ENCODE results near the gene RNF34. TPM values are rescaled to one million over a fixed set of nuclear protein-coding genes. Genes with fewer than 3 reads are reported as not detected.

The RNF34 gene
- total and polyA plus RNA-seq, 2 experiments from 2014 or later, result 41.2 to 48.4 TPM

- no peak for TF ChIP-seq CTCF (IDR thresholded peaks at IDR 0.05; ENCODE audit: low read depth, low read length)
- no peak overlapping the region for H3K4me3 ChIP-seq
- H3K27me3 ChIP-seq, result no peaks in the 10 kb centered on the region
- H3K4me1 ChIP-seq (ENCODE audit: low read depth), result peaks cover 11% of the 10 kb centered on the region
- no peak overlapping the region for H3K27ac ChIP-seq
- H3K36me3 ChIP-seq, result no peaks in the 10 kb centered on the region
- no peaks in the 10 kb centered on the region for H3K9me3 ChIP-seq (ENCODE audit: low read depth)
- DNase-seq (ENCODE audit: low read depth in 1 of 2, low spot score in 1 of 2), result no peak
Measured at GRCh38 chr12:121403721-121404120, 3.8 kb downstream of the RNF34 start.

DNA sequence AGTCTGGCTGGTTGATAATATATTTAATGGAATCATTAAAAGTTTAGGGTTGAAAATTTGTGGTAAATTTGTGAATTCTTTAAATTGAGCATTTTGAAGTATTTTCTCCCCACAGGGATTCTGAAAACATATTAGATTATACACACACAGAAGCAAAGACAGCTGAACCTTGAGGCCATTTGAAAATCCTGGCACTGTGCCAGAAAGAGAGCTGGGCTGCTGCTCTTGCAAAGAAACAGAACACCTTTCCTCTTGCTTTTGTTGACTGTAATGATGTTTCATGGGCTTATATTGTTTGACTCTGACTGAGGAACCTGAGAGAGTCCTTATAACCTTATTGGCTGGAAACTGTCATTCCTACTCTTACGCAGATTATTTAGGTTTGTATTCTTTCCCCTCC is 4.8 kb downstream of the RNF34 start:
- DNase-seq (ENCODE audit: low read depth in 1 of 2, low spot score in 1 of 2), result peak; percentile 26 to 85

GRCh38 chr12:121405211-121405610 is 5.3 kb downstream of the RNF34 start:
- TF ChIP-seq CTCF (IDR thresholded peaks at IDR 0.05; ENCODE audit: low read depth, low read length), result no peak
- Histone ChIP-seq H3K4me1 (ENCODE audit: low read depth) (peaks cover 7% of the 10 kb centered on the region), H3K27ac (peak overlapping the region; percentile 40), H3K4me3 (no peak overlapping the region), H3K27me3 (no peaks in the 10 kb centered on the region), H3K9me3 (ENCODE audit: low read depth) (no peaks in the 10 kb centered on the region), H3K36me3 (no peaks in the 10 kb centered on the region)
- DNase-seq (ENCODE audit: low read depth in 1 of 2, low spot score in 1 of 2), result no peak

More for the DNA sequence above, 4.8 kb downstream of the RNF34 start:
- Histone ChIP-seq H3K27ac (peak overlapping the region; percentile 40), H3K36me3 (no peaks in the 10 kb centered on the region), H3K4me3 (no peak overlapping the region), H3K27me3 (no peaks in the 10 kb centered on the region), H3K9me3 (ENCODE audit: low read depth) (no peaks in the 10 kb centered on the region), H3K4me1 (ENCODE audit: low read depth) (peaks cover 7% of the 10 kb centered on the region)
- TF ChIP-seq CTCF (IDR thresholded peaks at IDR 0.05; ENCODE audit: low read depth, low read length), result no peak

- no peaks in the 10 kb centered on the region for H3K9me3 ChIP-seq (ENCODE audit: low read depth)
- no peak overlapping the region for H3K27ac ChIP-seq
- H3K36me3 ChIP-seq, result no peaks in the 10 kb centered on the region
- no peaks in the 10 kb centered on the region for H3K27me3 ChIP-seq
- H3K4me1 ChIP-seq (ENCODE audit: low read depth), result peaks cover 38% of the 10 kb centered on the region
- DNase-seq (ENCODE audit: low read depth in 1 of 2, low spot score in 1 of 2), result no peak
- no peak overlapping the region for H3K4me3 ChIP-seq
- no peak for TF ChIP-seq CTCF (IDR thresholded peaks at IDR 0.05; ENCODE audit: low read depth, low read length)
Measured at GRCh38 chr12:121413917-121414316, 14.0 kb downstream of the RNF34 start.

DNA sequence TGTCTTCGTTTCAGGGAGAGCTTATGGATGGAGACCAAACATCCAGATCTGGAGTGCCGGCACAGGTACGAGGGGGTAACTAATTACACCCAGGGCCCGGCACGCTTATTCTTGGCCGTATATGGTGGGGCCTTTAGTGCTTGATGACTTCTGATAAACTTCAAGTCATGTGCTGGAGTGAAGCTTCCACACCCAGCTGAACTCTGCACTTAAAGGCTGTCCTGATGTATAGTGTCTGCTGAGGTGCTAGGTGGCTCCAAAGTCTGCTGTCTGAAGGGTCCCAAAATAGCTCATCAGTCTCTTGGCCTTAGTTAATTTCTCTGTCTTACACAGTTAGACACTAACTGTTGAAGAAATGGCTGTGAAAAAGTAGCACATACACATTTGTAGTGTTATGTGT is 17.9 kb downstream of the RNF34 start:
- peak overlapping the region; percentile 90 for H3K27ac ChIP-seq
- peaks cover 19% of the 10 kb centered on the region for H3K36me3 ChIP-seq
- no peaks in the 10 kb centered on the region for H3K9me3 ChIP-seq (ENCODE audit: low read depth)
- no peaks in the 10 kb centered on the region for H3K27me3 ChIP-seq
- peaks cover 34% of the 10 kb centered on the region for H3K4me1 ChIP-seq (ENCODE audit: low read depth)
- DNase-seq (ENCODE audit: low read depth in 1 of 2, low spot score in 1 of 2), result peak in 1 of 2 donors; percentile 64
- TF ChIP-seq CTCF (IDR thresholded peaks at IDR 0.05; ENCODE audit: low read depth, low read length), result no peak
- no peak overlapping the region for H3K4me3 ChIP-seq

- Histone ChIP-seq H3K27ac (no peak overlapping the region), H3K27me3 (no peaks in the 10 kb centered on the region), H3K4me1 (ENCODE audit: low read depth) (peaks cover 41% of the 10 kb centered on the region), H3K4me3 (no peak overlapping the region), H3K9me3 (ENCODE audit: low read depth) (no peaks in the 10 kb centered on the region), H3K36me3 (peaks cover 28% of the 10 kb centered on the region)
- TF ChIP-seq CTCF (IDR thresholded peaks at IDR 0.05; ENCODE audit: low read depth, low read length), result no peak
- no peak for DNase-seq (ENCODE audit: low read depth in 1 of 2, low spot score in 1 of 2)
Measured at GRCh38 chr12:121420109-121420508, 20.2 kb downstream of the RNF34 start.

All from cardiac muscle cell (in vitro differentiated cells and primary cell).